ENCODE measurements around the gene GPR142.

- TF ChIP-seq ZNF560 (tag by site-specific recombination; IDR thresholded peaks at IDR 0.05; ENCODE audit: borderline replicate concordance) (no peak), ZNF121 (tag by site-specific recombination; IDR thresholded peaks at IDR 0.05) (no peak), REST (tag by site-specific recombination; IDR thresholded peaks at IDR 0.05) (no peak), ATF2 (tag by site-specific recombination; IDR thresholded peaks at IDR 0.05; ENCODE audit: low read depth) (no peak), ZBTB21 (tag by site-specific recombination; IDR thresholded peaks at IDR 0.05) (no peak), MEIS1 (CRISPR knock-in tag; IDR thresholded peaks at IDR 0.05; ENCODE audit: borderline replicate concordance) (no peak), ZSCAN16 (tag by site-specific recombination; IDR thresholded peaks at IDR 0.05) (no peak), CTCF (tag by site-specific recombination; IDR thresholded peaks at IDR 0.05) (no peak), PBX3 (CRISPR knock-in tag; IDR thresholded peaks at IDR 0.05) (no peak), ZNF292 (tag by site-specific recombination; IDR thresholded peaks at IDR 0.05; ENCODE audit: borderline replicate concordance, low read depth) (no peak), ZNF223 (tag by site-specific recombination; IDR thresholded peaks at IDR 0.05) (no peak)
Measured at GRCh38 chr17:74371653-74372147, 4.4 kb downstream of the GPR142 start.
